ENCODE measurements around the gene TMEM191C. TPM values are rescaled to one million over a fixed set of nuclear protein-coding genes. Genes with fewer than 3 reads are reported as not detected.
"Not testable (repeated sequence)": the region's sequence is repeated elsewhere in the genome, so short reads cannot be mapped to it uniquely, and the experiment has no call there.

TMEM191C gene
- total RNA-seq = 1 to 10 TPM; 5.1 to 5.4 TPM

- Mint-ChIP-seq H3K27ac (peak within 1 kb of the TSS; percentile 94), H3K4me3 (peak within 1 kb of the TSS; percentile 90)
- H3K36me3 Mint-ChIP-seq, POLR2A ChIA-PET, H3K27me3 Mint-ChIP-seq, H3K9me3 Mint-ChIP-seq, DNase-seq, H3K4me1 Mint-ChIP-seq: not testable (repeated sequence)
- peak; percentile 0 for ATAC-seq (ENCODE audit: low read depth)
Measured at GRCh38 chr22:21467337-21468193, at the start of gene TMEM191C. Gene TMEM191C, plus strand, starts transcription at chr22:21467387. Its CDS starts 73 bp downstream, at chr22:21467460.

GRCh38 chr22:21417853-21418252 lies 49.3 kb upstream of the TMEM191C start:
- H3K27ac Mint-ChIP-seq, H3K27me3 Mint-ChIP-seq, H3K9me3 Mint-ChIP-seq, H3K4me1 Mint-ChIP-seq, H3K36me3 Mint-ChIP-seq, POLR2A ChIA-PET: not testable (repeated sequence)
- H3K4me3 Mint-ChIP-seq = peak overlapping the region; percentile 49
- ATAC-seq (ENCODE audit: low read depth) = peak; percentile 19
- peak; percentile 51 for DNase-seq

DNA sequence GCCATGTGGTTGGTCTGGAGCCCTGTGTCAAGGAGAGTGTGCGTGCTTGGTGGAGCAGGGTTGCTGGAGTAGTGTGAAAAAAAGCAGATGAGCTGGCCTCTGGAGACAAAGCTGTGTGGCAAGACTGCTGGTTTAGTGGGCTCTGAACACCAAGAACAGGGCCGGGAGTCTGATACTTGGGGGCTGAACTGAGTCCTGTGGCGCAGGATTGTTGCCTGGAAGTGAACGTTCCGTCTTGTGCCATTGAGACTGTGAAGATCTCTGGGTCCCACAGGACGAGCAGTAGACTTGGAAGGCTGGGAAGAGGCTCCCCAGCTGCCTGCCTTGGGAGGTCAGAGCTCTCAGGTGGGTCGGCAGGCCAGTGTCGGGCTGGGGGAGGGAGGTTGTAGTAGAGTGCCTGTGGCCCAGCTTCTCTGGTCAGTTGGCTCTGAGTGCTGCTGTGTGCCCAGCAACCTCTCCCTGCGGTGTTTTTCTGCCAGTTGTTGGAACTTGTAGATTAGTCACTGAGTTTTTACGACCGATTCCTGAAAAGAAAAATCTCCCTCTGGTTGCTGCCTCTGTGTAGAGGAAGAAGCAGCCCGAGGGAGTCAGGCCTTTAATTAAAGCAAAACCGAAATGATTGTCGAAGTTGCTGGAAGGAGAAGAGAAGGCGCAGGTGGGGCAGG lies 48.1 kb upstream of the TMEM191C start:
- DNase-seq; H3K36me3 Mint-ChIP-seq; H3K4me1 Mint-ChIP-seq; H3K27ac Mint-ChIP-seq; H3K4me3 Mint-ChIP-seq; POLR2A ChIA-PET; H3K9me3 Mint-ChIP-seq; H3K27me3 Mint-ChIP-seq; ATAC-seq (ENCODE audit: low read depth): not testable (repeated sequence)

GRCh38 chr22:21420180-21420763 lies 46.9 kb upstream of the TMEM191C start:
- DNase-seq, H3K4me1 Mint-ChIP-seq, H3K36me3 Mint-ChIP-seq, H3K9me3 Mint-ChIP-seq, H3K27me3 Mint-ChIP-seq, H3K4me3 Mint-ChIP-seq, H3K27ac Mint-ChIP-seq, POLR2A ChIA-PET: not testable (repeated sequence)
- peak; percentile 55 for ATAC-seq (ENCODE audit: low read depth)

GRCh38 chr22:21424084-21424709 lies 43.0 kb upstream of the TMEM191C start:
- H3K9me3 Mint-ChIP-seq; POLR2A ChIA-PET; H3K36me3 Mint-ChIP-seq; H3K4me1 Mint-ChIP-seq; H3K27me3 Mint-ChIP-seq; ATAC-seq (ENCODE audit: low read depth); H3K27ac Mint-ChIP-seq; H3K4me3 Mint-ChIP-seq; DNase-seq: not testable (repeated sequence)

DNA sequence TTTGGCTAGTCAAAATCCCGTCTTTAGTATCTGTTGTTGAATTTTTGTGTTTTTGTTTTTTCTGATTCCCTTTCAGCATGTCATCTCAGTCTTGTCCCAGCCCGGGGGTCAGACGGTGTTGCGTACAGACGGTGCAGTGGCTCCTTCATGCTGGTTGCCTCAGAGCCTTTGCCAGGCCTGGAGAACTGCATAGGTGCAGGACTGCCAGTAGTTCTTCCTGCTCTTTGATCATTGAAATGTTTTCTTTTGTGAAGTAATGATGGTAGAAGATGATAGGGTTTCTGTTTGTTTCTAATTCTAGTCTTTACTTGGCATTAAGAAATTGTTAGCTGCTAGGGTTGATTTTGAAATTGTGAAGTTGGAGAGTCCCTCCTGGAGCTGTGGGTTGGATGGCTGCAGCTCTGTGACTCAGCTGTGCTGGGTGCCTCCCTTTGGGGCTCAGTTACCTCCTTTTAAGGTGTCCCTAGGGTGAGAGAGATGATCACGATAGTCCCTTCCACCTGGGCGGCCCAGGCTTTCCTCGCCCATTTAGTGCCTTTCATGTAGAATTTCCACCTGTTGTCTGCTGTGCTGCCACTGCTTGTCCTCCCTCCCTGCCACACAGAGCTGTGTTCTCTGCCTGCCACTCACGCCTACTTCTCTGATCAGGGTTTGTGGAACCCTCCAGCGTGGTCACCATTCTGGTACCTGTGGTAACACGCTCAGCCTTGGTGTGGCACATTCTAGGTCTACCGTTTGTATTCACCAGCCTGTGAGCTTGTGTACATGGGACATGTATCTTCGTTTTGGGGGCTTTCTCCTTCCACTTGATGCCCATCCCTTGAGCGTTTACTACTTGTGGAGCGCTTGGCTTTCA lies 32.6 kb upstream of the TMEM191C start:
- peak; percentile 67 for ATAC-seq (ENCODE audit: low read depth)
- POLR2A ChIA-PET, H3K27me3 Mint-ChIP-seq, DNase-seq, H3K9me3 Mint-ChIP-seq, H3K27ac Mint-ChIP-seq, H3K4me3 Mint-ChIP-seq, H3K4me1 Mint-ChIP-seq, H3K36me3 Mint-ChIP-seq: not testable (repeated sequence)

DNA sequence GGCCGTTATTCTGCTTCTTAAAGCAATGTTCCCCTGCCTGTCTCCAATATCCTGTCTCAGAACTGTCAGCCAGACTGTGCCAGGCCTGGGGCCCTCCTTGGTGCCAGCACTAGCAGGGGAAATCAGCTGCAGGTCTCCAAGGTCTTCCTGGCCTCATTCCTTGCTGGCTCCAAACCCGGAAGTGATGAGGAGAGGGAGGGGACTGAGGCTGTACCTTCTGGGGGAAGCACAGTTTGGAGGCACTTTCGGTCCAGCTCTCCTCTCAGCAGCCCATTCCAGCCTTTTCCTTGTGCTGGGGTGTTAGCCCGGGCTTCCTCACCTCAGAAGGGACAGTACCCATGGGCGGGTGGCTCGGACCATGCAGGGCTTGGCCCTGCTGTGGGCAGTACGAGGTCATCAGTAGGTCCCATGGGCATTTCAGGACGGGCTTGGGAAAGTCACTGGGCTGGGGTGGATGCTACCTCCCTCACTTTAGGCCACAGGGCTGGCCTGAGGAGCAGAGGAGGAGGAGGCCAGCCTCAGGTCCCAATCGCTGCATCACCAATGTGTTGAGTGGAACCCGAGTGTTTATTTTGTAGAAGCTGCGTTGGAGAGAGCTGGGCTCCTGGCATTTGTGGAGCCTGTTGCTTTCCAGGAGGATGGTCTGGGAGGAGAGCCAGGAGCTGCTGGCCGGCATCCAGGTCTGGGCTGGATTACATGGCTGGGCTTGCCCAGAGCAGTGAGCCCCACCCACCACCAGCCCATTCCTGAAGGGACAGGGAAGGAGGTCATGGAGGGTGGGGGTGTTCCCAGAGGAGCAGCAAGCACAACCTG lies 31.0 kb upstream of the TMEM191C start:
- H3K36me3 Mint-ChIP-seq; H3K27me3 Mint-ChIP-seq; ATAC-seq (ENCODE audit: low read depth); DNase-seq; POLR2A ChIA-PET; H3K4me3 Mint-ChIP-seq; H3K9me3 Mint-ChIP-seq; H3K27ac Mint-ChIP-seq; H3K4me1 Mint-ChIP-seq: not testable (repeated sequence)

GRCh38 chr22:21438013-21438412 lies 29.2 kb upstream of the TMEM191C start:
- DNase-seq; H3K9me3 Mint-ChIP-seq; ATAC-seq (ENCODE audit: low read depth); H3K4me3 Mint-ChIP-seq; H3K27me3 Mint-ChIP-seq; H3K36me3 Mint-ChIP-seq; H3K4me1 Mint-ChIP-seq; POLR2A ChIA-PET; H3K27ac Mint-ChIP-seq: not testable (repeated sequence)

- ATAC-seq (ENCODE audit: low read depth); H3K9me3 Mint-ChIP-seq; DNase-seq; H3K36me3 Mint-ChIP-seq; H3K4me1 Mint-ChIP-seq; POLR2A ChIA-PET; H3K4me3 Mint-ChIP-seq; H3K27me3 Mint-ChIP-seq; H3K27ac Mint-ChIP-seq: not testable (repeated sequence)
Measured at GRCh38 chr22:21440018-21440636, 27.1 kb upstream of the TMEM191C start.

GRCh38 chr22:21440676-21441075 lies 26.5 kb upstream of the TMEM191C start:
- H3K9me3 Mint-ChIP-seq; H3K4me3 Mint-ChIP-seq; POLR2A ChIA-PET; H3K36me3 Mint-ChIP-seq; H3K27ac Mint-ChIP-seq; ATAC-seq (ENCODE audit: low read depth); H3K4me1 Mint-ChIP-seq; DNase-seq; H3K27me3 Mint-ChIP-seq: not testable (repeated sequence)

- POLR2A ChIA-PET; DNase-seq; H3K36me3 Mint-ChIP-seq; H3K9me3 Mint-ChIP-seq; H3K27me3 Mint-ChIP-seq; H3K4me3 Mint-ChIP-seq; H3K4me1 Mint-ChIP-seq; ATAC-seq (ENCODE audit: low read depth); H3K27ac Mint-ChIP-seq: not testable (repeated sequence)
Measured at GRCh38 chr22:21441170-21441569, 26.0 kb upstream of the TMEM191C start.

DNA sequence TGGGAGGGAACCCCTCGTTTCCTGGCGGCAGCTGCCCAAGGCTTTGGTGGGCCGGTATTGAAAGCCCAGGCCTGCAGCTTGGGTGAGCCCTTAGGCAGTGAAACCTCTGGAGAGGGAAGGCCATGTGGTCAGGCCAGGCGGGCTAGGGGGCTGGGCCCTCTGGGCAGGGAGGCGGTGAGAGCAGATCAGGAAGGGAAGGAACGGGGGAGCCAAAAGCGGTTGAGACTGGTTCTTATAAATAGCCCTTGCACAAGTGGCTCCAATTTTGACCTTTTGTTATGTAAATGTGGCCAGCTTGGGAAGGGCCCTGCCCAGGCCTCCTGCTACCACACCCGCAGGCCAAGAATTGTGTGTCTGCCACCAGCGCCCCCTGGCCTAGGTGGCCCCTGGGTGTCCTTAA lies 25.1 kb upstream of the TMEM191C start:
- H3K27ac Mint-ChIP-seq; POLR2A ChIA-PET; H3K4me3 Mint-ChIP-seq; H3K9me3 Mint-ChIP-seq; DNase-seq; H3K4me1 Mint-ChIP-seq; H3K27me3 Mint-ChIP-seq; H3K36me3 Mint-ChIP-seq; ATAC-seq (ENCODE audit: low read depth): not testable (repeated sequence)

Measured in activated naive CD8-positive, alpha-beta T cell treated with anti-CD3 and anti-CD28 coated beads, Interleukin-2, amount 10 ng/mL, durations not matched to agents 7 days and 5 days (primary cell).